Endothelial cell (in vitro differentiated cells): Measurements from ENCODE around the gene CASP5. TPM values are rescaled to one million over a fixed set of nuclear protein-coding genes. Genes with fewer than 3 reads are reported as not detected.

Source experiments
- DNase-seq: peaks from one replicate; pipeline ENCODE4 v3.0.0; 2021; ENCODE audit warnings: low spot score
- H3K27ac Mint-ChIP-seq: one replicate; pipeline ENCODE4 v1.8.0; 2021; ENCODE audit warnings: mixed read lengths, inconsistent platforms; ENCODE audit not compliant: unreplicated experiment
- H3K27me3 Mint-ChIP-seq: one replicate; pipeline ENCODE4 v1.8.0; 2021; ENCODE audit warnings: mild to moderate bottlenecking, moderate library complexity, mixed read lengths, inconsistent platforms; ENCODE audit not compliant: unreplicated experiment
- H3K36me3 Mint-ChIP-seq: one replicate; pipeline ENCODE4 v1.8.0; 2021; ENCODE audit warnings: mild to moderate bottlenecking, low read depth, mixed read lengths, inconsistent platforms; ENCODE audit not compliant: unreplicated experiment
- H3K4me1 Mint-ChIP-seq: one replicate; pipeline ENCODE4 v1.8.0; 2021; ENCODE audit warnings: mild to moderate bottlenecking, mixed read lengths, inconsistent platforms; ENCODE audit not compliant: unreplicated experiment
- H3K4me3 Mint-ChIP-seq: one replicate; pipeline ENCODE4 v1.8.0; 2021; ENCODE audit warnings: mild to moderate bottlenecking, mixed read lengths, inconsistent platforms; ENCODE audit not compliant: unreplicated experiment
- H3K9me3 Mint-ChIP-seq: one replicate; pipeline ENCODE4 v1.8.0; 2021; ENCODE audit warnings: mixed read lengths, inconsistent platforms; ENCODE audit not compliant: unreplicated experiment
- CTCF ChIP-seq: fragments of 200-600 bp; sonication (generic); IDR thresholded peaks from one replicate; pipeline ENCODE4 v1.5.0; 2021; ENCODE audit warnings: antibody characterized with exemption; ENCODE audit not compliant: unreplicated experiment
- total RNA-seq: library from RNA; stranded (reverse); fragmentation: NEBNext Ultra II Directional; extraction: Animal tissue kit (Norgen Biotek cat#: 25700); gene quantifications from one replicate; pipeline ENCODE4 v1.2.1, GENCODE V29; 2021; ENCODE audit not compliant: unreplicated experiment

CASP5 gene
- total RNA-seq, 1 donor from 2014 or later: not detected

DNA sequence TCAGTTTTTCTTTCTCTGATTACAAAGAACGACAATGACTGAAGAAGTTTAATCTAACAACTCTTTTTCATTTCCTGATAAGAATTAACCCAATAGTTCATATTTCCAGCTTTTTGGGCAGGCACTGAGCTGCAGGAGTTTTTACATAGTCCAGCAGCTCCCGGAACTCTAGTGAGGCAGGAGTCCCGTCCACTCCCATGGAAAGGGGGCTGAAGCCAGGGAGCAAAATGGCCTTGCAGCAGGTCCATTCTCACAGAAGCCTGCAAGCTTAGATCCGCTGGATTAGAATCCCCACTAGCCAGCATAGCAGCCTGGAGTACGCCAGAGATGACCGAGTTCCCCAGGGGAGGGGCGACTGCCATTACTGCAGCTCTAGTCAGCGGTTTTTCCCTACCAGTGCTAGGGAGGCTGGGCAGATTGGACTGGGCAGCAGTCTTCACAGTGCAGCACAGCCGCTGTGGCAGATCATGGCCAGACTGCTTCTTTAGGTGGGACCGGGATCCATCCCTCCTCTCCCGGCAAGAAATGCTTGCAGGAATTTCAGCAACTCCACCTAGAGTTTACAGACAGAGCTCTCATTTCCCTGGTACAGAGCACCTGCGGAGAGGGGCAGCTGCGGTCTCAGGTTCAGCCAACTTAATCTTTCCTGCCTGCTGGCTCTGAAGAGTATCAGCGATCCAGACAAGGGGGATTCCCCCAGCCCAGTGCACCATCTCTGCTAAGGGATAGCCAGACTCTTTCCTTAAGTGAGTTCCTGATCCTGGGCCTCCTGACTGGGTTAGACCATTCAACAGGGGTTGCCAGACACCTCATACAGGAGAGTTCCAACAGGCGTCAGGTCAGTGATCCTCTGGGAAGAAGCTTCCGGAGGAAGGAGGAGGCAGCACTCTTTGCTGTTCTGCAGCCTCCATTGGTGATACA is 53.9 kb downstream of the CASP5 start:
- DNase-seq: no peak
- no peak for TF ChIP-seq CTCF
- H3K27ac Mint-ChIP-seq: no peak overlapping the region
- no peaks in the 10 kb centered on the region for H3K27me3 Mint-ChIP-seq
- no peaks in the 10 kb centered on the region for H3K36me3 Mint-ChIP-seq
- H3K4me1 Mint-ChIP-seq: no peaks in the 10 kb centered on the region
- H3K9me3 Mint-ChIP-seq: no peaks in the 10 kb centered on the region
- no peak overlapping the region for H3K4me3 Mint-ChIP-seq

GRCh38 chr11:104968355-104968855 is 54.6 kb downstream of the CASP5 start, which contains the start of gene CASP4:
TSS of gene CASP4 (minus strand) at chr11:104968574. CDS start at chr11:104968525, 49 bp downstream.
- Mint-ChIP-seq H3K27ac (no peak within 1 kb of the TSS), H3K27me3 (no peaks in the 10 kb centered on the region), H3K36me3 (no peaks in the 10 kb centered on the region), H3K4me3 (no peak within 1 kb of the TSS), H3K4me1 (no peaks in the 10 kb centered on the region), H3K9me3 (no peaks in the 10 kb centered on the region)
- no peak for TF ChIP-seq CTCF
- no peak for DNase-seq

DNA sequence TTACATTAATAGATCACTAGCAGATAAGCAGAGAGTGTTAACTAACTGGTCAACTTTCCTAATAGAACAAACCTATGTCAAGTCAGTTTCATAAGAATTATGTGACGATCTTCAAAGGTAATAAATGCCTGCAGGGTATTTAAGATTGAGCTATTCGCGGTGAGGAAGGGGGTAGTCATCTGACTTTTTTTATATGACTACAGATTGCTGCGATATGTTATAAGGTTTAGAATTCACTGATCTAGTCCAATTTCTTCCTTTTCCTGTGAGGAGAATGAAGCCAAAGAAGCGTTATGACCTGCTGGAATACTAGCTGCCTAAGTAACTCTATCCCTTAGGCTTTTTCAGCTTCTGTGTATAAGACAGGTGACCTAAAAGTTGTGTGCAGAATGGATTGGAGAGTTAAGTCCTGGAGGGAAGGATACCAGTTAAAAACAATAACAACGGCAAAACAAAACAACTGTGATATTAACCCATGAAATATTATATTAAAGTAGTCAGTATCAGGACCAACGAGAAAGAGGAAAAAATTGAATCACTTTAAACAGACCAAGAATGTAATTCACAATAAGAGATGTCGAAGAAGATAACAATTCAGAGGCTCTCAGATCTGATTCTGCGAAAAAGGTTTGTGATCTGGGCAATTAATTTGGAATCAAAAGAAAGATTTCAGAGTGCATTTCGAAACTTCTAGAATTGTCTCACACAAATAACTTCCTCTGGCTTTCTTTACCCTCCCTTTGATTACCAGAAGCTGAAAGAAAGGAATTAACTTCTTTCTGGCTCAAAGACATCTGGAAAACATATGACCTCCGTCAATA is 55.2 kb downstream of the CASP5 start:
- H3K27ac Mint-ChIP-seq: no peak overlapping the region
- no peak overlapping the region for H3K4me3 Mint-ChIP-seq

GRCh38 chr11:104965735-104966134 is 57.2 kb downstream of the CASP5 start:
- Mint-ChIP-seq H3K4me1 (no peaks in the 10 kb centered on the region), H3K27me3 (no peaks in the 10 kb centered on the region), H3K9me3 (no peaks in the 10 kb centered on the region), H3K4me3 (no peak overlapping the region), H3K27ac (no peak overlapping the region), H3K36me3 (no peaks in the 10 kb centered on the region)
- DNase-seq: no peak
- no peak for TF ChIP-seq CTCF

More for the DNA sequence above, 55.2 kb downstream of the CASP5 start:
- no peaks in the 10 kb centered on the region for H3K4me1 Mint-ChIP-seq
- no peaks in the 10 kb centered on the region for H3K9me3 Mint-ChIP-seq
- DNase-seq: no peak
- H3K27me3 Mint-ChIP-seq: no peaks in the 10 kb centered on the region
- no peak for TF ChIP-seq CTCF
- no peaks in the 10 kb centered on the region for H3K36me3 Mint-ChIP-seq
